GM12801 (cell line): ENCODE measurements around the gene MYPN.

Source experiments
- TF ChIP-seq, protein P1 (sequence below): IDR thresholded peaks from one replicate; pipeline ENCODE4 v1.5.1; 2011; ENCODE audit warnings: control low read depth; ENCODE audit not compliant: insufficient read length; ENCODE audit errors: extremely low read depth

The MYPN gene

GRCh38 chr10:68107651-68108050 lies 1.6 kb upstream of the MYPN start:
- TF ChIP-seq, protein P1, sequence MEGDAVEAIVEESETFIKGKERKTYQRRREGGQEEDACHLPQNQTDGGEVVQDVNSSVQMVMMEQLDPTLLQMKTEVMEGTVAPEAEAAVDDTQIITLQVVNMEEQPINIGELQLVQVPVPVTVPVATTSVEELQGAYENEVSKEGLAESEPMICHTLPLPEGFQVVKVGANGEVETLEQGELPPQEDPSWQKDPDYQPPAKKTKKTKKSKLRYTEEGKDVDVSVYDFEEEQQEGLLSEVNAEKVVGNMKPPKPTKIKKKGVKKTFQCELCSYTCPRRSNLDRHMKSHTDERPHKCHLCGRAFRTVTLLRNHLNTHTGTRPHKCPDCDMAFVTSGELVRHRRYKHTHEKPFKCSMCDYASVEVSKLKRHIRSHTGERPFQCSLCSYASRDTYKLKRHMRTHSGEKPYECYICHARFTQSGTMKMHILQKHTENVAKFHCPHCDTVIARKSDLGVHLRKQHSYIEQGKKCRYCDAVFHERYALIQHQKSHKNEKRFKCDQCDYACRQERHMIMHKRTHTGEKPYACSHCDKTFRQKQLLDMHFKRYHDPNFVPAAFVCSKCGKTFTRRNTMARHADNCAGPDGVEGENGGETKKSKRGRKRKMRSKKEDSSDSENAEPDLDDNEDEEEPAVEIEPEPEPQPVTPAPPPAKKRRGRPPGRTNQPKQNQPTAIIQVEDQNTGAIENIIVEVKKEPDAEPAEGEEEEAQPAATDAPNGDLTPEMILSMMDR = no peak

DNA sequence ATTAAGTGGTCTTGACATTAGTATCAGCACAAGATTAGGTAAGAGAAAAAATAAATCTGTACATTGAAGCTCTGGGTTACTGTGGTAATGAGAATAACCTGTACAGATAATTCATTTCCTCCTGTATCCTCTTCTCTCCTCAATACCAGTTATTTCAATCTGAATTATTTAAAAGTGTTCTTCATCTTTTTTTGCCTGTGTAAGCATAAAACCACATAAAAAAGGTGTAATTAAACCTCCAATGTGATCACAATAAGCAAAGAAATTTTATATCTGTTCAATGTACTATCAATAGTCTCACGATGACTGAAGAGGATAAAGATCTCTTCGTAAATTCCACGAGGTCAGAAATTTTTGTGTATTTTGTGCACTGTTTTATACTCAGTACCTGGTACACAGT lies 1.2 kb upstream of the MYPN start:
- TF ChIP-seq, protein P1 = no peak

GRCh38 chr10:68108653-68109052 lies 635 bp upstream of the MYPN start:
- TF ChIP-seq, protein P1 = no peak

DNA sequence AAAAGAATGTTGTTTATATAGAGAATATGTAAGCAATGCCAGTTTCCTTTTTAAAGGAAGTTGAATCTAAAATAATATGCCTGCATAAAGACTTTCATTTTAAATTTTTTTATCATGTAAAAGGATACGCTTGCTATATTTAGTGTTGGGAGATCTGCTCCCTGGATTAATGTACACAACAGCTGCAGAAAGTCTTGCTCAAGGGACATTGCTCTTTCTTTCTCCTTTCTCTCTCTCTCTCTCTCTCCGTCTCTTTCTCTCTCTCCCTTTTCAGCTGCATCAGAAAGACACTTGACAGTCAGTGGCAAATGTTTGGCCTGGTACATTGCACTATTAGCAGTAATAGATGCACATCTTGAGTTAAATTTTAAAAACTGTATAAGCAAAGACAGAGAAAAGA lies 739 bp downstream of the MYPN start:
- TF ChIP-seq, protein P1 = no peak

GRCh38 chr10:68111584-68111983 lies 2.3 kb downstream of the MYPN start:
- TF ChIP-seq, protein P1 = no peak

GRCh38 chr10:68112837-68113236 lies 3.5 kb downstream of the MYPN start:
- TF ChIP-seq, protein P1 = no peak

DNA sequence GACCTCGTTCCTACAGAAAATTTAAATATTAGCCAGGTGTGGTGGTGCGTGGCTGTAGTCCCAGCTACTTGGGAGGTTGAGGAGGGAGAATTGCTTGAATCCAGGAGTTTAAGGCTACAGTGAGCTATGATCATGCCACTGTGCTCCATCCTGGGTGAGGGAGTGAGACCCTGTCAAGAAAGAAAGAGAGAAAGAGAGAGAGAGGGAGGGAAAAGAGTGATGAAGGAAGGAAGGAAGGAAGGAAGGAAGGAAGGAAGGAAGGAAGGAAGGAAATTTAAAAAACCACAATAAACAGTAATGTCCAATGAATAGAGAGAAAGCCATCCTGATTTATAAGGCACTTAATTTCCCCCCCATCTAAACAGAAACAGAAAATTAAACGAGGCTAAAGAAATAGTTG lies 9.4 kb downstream of the MYPN start:
- TF ChIP-seq, protein P1 = no peak

DNA sequence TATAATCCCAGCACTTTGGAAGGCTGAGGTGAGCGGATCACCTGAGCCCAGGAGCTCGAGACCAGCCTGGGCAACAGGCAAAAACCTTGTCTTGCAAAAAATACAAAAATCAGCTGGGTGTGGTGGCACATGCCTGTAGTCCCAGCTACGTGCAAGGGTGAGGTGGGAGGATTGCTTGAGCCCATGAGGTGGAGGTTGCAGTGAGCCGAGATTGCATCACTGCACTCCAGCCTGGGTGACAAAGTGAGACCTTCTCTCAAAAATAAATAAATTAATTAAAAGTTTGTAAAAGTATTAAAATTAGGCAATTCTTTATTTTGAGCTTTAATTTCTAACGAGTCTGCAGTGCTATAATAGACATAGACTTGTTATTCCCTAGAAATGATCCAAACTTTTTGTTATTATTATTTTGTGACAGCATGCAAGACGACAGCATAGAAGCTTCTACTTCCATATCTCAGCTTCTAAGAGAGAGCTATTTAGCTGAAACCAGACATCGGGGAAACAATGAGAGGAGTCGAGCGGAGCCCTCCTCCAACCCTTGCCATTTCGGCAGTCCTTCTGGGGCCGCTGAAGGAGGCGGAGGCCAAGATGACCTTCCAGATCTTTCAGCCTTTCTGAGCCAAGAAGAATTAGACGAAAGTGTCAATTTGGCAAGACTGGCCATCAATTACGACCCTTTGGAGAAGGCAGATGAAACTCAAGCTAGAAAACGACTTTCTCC lies 11.9 kb downstream of the MYPN start:
- TF ChIP-seq, protein P1 = no peak
